Measurements from ENCODE around the gene CBR4.

The CBR4 gene

GRCh38 chr4:169010125-169011023 is at the start of gene CBR4:
TSS of gene CBR4 (minus strand) at chr4:169010255. CDS start at chr4:169010089, 166 bp downstream.
- peaks cover 40% of the 10 kb centered on the region for H3K4me1 ChIP-seq (ENCODE audit: insufficient read depth, low read length, poor library complexity, severe bottlenecking)
- TF ChIP-seq CTCF (conservative IDR thresholded peaks at IDR 0.05; ENCODE audit: low read length), result no peak
- TF ChIP-seq EZH2phosphoT487 (IDR thresholded peaks at IDR 0.05; ENCODE audit: borderline replicate concordance), result no peak
- peak within 1 kb of the TSS; percentile 90 for H3K4me2 ChIP-seq (ENCODE audit: low read depth, low read length, poor library complexity, severe bottlenecking)
- H2AFZ ChIP-seq (ENCODE audit: low read length), result peak within 1 kb of the TSS; percentile 100
- peak within 1 kb of the TSS; percentile 95 for H3K9ac ChIP-seq (ENCODE audit: low read depth, low read length, poor library complexity, severe bottlenecking)
- H3K27me3 ChIP-seq (ENCODE audit: insufficient read depth, low read length, poor library complexity, severe bottlenecking), result no peaks in the 10 kb centered on the region
- no peaks in the 10 kb centered on the region for H3K36me3 ChIP-seq (ENCODE audit: insufficient read depth, low read length)
- H4K20me1 ChIP-seq (ENCODE audit: insufficient read depth, low read length, poor library complexity, severe bottlenecking), result peaks cover 21% of the 10 kb centered on the region
- no peaks in the 10 kb centered on the region for H3F3A ChIP-seq (ENCODE audit: low read depth)
- peaks cover 44% of the 10 kb centered on the region for H3K79me2 ChIP-seq (ENCODE audit: insufficient read depth, low read length)
- H3K4me3 ChIP-seq (ENCODE audit: low read length, poor library complexity, severe bottlenecking), result peak within 1 kb of the TSS; percentile 91
- no peaks in the 10 kb centered on the region for H3K9me2 ChIP-seq (replicated peaks; ENCODE audit: low read depth, low read length)
- no peaks in the 10 kb centered on the region for H3K9me3 ChIP-seq (ENCODE audit: insufficient read depth, low read depth, low read length)

GRCh38 chr4:169059306-169060211 is 49.5 kb upstream of the CBR4 start:
- H3K9me3 ChIP-seq (ENCODE audit: insufficient read depth, low read depth, low read length), result no peaks in the 10 kb centered on the region
- no peaks in the 10 kb centered on the region for H3K79me2 ChIP-seq (ENCODE audit: insufficient read depth, low read length)
- no peaks in the 10 kb centered on the region for H3K36me3 ChIP-seq (ENCODE audit: insufficient read depth, low read length)

More at GRCh38 chr4:169059306-169060211, 49.5 kb upstream of the CBR4 start:
- Histone ChIP-seq H3K9me2 (replicated peaks; ENCODE audit: low read depth, low read length) (no peaks in the 10 kb centered on the region), H3K4me1 (ENCODE audit: insufficient read depth, low read length, poor library complexity, severe bottlenecking) (no peaks in the 10 kb centered on the region), H3K4me3 (ENCODE audit: low read length, poor library complexity, severe bottlenecking) (no peak overlapping the region), H2AFZ (ENCODE audit: low read length) (no peak overlapping the region), H3K4me2 (ENCODE audit: low read depth, low read length, poor library complexity, severe bottlenecking) (no peak overlapping the region), H3F3A (ENCODE audit: low read depth) (no peaks in the 10 kb centered on the region), H4K20me1 (ENCODE audit: insufficient read depth, low read length, poor library complexity, severe bottlenecking) (no peaks in the 10 kb centered on the region), H3K9ac (ENCODE audit: low read depth, low read length, poor library complexity, severe bottlenecking) (no peak overlapping the region), H3K27me3 (ENCODE audit: insufficient read depth, low read length, poor library complexity, severe bottlenecking) (no peaks in the 10 kb centered on the region)
- no peak for TF ChIP-seq EZH2phosphoT487 (IDR thresholded peaks at IDR 0.05; ENCODE audit: borderline replicate concordance)
- no peak for TF ChIP-seq CTCF (conservative IDR thresholded peaks at IDR 0.05; ENCODE audit: low read length)

Measured in Loucy (cell line).